ENCODE measurements around the gene CSDE1.

DNA sequence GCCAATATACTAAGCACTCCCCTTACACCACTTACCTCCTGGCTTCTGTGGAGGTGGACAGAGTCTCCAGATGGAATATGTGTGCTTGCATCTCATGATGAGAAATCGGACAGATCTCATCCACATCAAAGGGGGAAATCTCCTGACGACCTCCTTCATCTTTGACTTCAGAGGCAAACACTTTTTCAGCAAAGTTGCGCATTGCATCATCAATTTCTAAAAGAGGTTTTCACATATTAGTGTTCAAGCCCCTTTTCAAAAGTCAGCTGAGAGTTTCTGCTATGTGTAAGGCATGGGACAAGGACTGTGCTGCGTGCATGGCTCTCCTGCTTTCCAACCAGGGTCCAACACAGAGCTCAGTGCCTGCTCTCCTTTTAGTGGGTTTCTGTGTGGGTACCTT lies 69.3 kb downstream of the CSDE1 start:
- TF ChIP-seq, protein P1, sequence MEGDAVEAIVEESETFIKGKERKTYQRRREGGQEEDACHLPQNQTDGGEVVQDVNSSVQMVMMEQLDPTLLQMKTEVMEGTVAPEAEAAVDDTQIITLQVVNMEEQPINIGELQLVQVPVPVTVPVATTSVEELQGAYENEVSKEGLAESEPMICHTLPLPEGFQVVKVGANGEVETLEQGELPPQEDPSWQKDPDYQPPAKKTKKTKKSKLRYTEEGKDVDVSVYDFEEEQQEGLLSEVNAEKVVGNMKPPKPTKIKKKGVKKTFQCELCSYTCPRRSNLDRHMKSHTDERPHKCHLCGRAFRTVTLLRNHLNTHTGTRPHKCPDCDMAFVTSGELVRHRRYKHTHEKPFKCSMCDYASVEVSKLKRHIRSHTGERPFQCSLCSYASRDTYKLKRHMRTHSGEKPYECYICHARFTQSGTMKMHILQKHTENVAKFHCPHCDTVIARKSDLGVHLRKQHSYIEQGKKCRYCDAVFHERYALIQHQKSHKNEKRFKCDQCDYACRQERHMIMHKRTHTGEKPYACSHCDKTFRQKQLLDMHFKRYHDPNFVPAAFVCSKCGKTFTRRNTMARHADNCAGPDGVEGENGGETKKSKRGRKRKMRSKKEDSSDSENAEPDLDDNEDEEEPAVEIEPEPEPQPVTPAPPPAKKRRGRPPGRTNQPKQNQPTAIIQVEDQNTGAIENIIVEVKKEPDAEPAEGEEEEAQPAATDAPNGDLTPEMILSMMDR (IDR thresholded peaks at IDR 0.05): no peak
- TF ChIP-seq POLR2A (IDR thresholded peaks at IDR 0.05): no peak

Data from thyroid gland (tissue), 4 donors.